BJ (cell line): Measurements from ENCODE around the gene SRSF2. TPM values are rescaled to one million over a fixed set of nuclear protein-coding genes. Genes with fewer than 3 reads are reported as not detected.

Source experiments
- polyA plus RNA-seq: library from polyadenylated mRNA; depleted of rRNA; stranded (reverse); fragments of >200 nt; gene quantifications from 2 replicates; pipeline ENCODE4 v1.2.3, GENCODE V29; 2011; rRNA removed
- small RNA-seq: library from RNA; depleted of rRNA; stranded (forward); fragments of <200 nt; gene quantifications from one replicate; pipeline ENCODE3, GENCODE V24; 2012; ENCODE audit warnings: low replicate concordance, low read depth; ENCODE audit not compliant: insufficient read length

Gene SRSF2
- polyA plus RNA-seq, 1 experiment, result 110 TPM

Small RNA genes lying within 50 kb of the gene (small RNA-seq; reads per million reads assigned to genes)
- gene AC005837.3 (not detected), gene RF02271 (not detected), gene RNU6-97P (not detected), gene RNY4P36 (not detected)

Other genes with a start within 250 kb of the SRSF2 start
- 6.4 and 8.9 TPM in 2 replicates for gene RHBDF2, start 235.9 kb downstream of the SRSF2 start, polyA plus RNA-seq
- gene CYGB, start 199.6 kb downstream of the SRSF2 start, polyA plus RNA-seq, result 1.1 and 1.4 TPM in 2 replicates
- 0.21 TPM in 1 of 2 replicates, not detected in the other for gene PRCD, start 197.3 kb downstream of the SRSF2 start, polyA plus RNA-seq
- 0.72 and 0.89 TPM in 2 replicates for gene ST6GALNAC2, start 151.5 kb downstream of the SRSF2 start, polyA plus RNA-seq
- not detected in 2 replicates for gene ST6GALNAC1, start 93.6 kb downstream of the SRSF2 start, polyA plus RNA-seq
- 298 and 300 TPM in 2 replicates for gene MXRA7, start 26.4 kb downstream of the SRSF2 start, polyA plus RNA-seq
- 12.5 and 17.2 TPM in 2 replicates for gene JMJD6, start 10.7 kb downstream of the SRSF2 start, polyA plus RNA-seq
- gene METTL23, start 10.5 kb downstream of the SRSF2 start, polyA plus RNA-seq, result 35.0 and 49.8 TPM in 2 replicates
- gene MFSD11, start 788 bp upstream of the SRSF2 start, polyA plus RNA-seq, result 18.6 and 27.9 TPM in 2 replicates
- gene MGAT5B, start 131.1 kb upstream of the SRSF2 start, polyA plus RNA-seq, result 0.23 and 0.58 TPM in 2 replicates